CD4-positive, CD25-positive, alpha-beta regulatory T cell (primary cell): Measurements from ENCODE around the gene ARHGAP22. TPM values are rescaled to one million over a fixed set of nuclear protein-coding genes. Genes with fewer than 3 reads are reported as not detected.

Source experiments
- ATAC-seq, 2 donors: fragments of 150-1000 bp; cut with Tn5 transposase; one replicate each; pipeline ENCODE4 v1.10.0; 2021; ENCODE audit warnings: low read depth in 2 of 2, moderate number of reproducible peaks in 2 of 2, moderate library complexity in 1 of 2
- DNase-seq, 3 donors: peaks; one replicate each; pipeline versions ENCODE4 v3.0.0 to v3.0.0-alpha.2; 2012 to 2022; ENCODE audit warnings: mixed read lengths in 1 of 3
- H3K27ac ChIP-seq: one replicate; pipeline ENCODE4 v1.7.0; 2013; ENCODE audit warnings: mild to moderate bottlenecking, low read length; ENCODE audit not compliant: insufficient read depth, poor library complexity, severe bottlenecking
- H3K27me3 ChIP-seq: one replicate; pipeline ENCODE4 v1.7.0; 2013; ENCODE audit warnings: low read length; ENCODE audit not compliant: control insufficient read depth, insufficient read depth
- H3K36me3 ChIP-seq: one replicate; pipeline ENCODE4 v1.7.0; 2013; ENCODE audit warnings: mild to moderate bottlenecking, low read length, moderate library complexity; ENCODE audit not compliant: control insufficient read depth, insufficient read depth
- H3K4me1 ChIP-seq: 2 replicates; pipeline ENCODE4 v1.7.0; 2013; ENCODE audit warnings: mild to moderate bottlenecking, low read length; ENCODE audit not compliant: insufficient read depth, control insufficient read depth, poor library complexity, severe bottlenecking
- H3K4me3 ChIP-seq: one replicate; pipeline ENCODE4 v1.7.0; 2013; ENCODE audit warnings: low read depth, mild to moderate bottlenecking, low read length, moderate library complexity
- H3K9me3 ChIP-seq, 2 experiments: 1 replicate in 1 of 2; 2 replicates in 1 of 2; pipeline ENCODE4 v1.7.0; 2013; ENCODE audit warnings: low read length in 2 of 2, mild to moderate bottlenecking in 1 of 2, moderate library complexity in 1 of 2; ENCODE audit not compliant: control insufficient read depth in 2 of 2
- H3K27ac Mint-ChIP-seq, 3 donors: one replicate each; pipeline ENCODE4 v1.8.0; 2020 to 2022; ENCODE audit warnings: mild to moderate bottlenecking in 3 of 3, mixed read lengths in 3 of 3, moderate library complexity in 2 of 3
- H3K27me3 Mint-ChIP-seq: one replicate; pipeline ENCODE4 v1.8.0; 2022; ENCODE audit warnings: mild to moderate bottlenecking, mixed read lengths
- H3K36me3 Mint-ChIP-seq: one replicate; pipeline ENCODE4 v1.8.0; 2020; ENCODE audit warnings: mixed read lengths
- H3K4me1 Mint-ChIP-seq, 4 donors: one replicate each; pipeline ENCODE4 v1.8.0; 2020 to 2022; ENCODE audit warnings: mixed read lengths in 4 of 4, mild to moderate bottlenecking in 1 of 4
- H3K4me3 Mint-ChIP-seq, 4 donors: one replicate each; pipeline ENCODE4 v1.8.0; 2020 to 2022; ENCODE audit warnings: mild to moderate bottlenecking in 4 of 4, mixed read lengths in 4 of 4, moderate library complexity in 3 of 4
- H3K9me3 Mint-ChIP-seq, 7 donors: one replicate each; pipeline ENCODE4 v1.8.0; 2020 to 2022; ENCODE audit warnings: mixed read lengths in 7 of 7, mild to moderate bottlenecking in 3 of 7, moderate library complexity in 2 of 7
- polyA plus RNA-seq, 4 donors: library from polyadenylated mRNA; unstranded; fragments of 300-500 nt; fragmentation: Illumina TruSeq; gene quantifications; one replicate each; pipeline ENCODE4 v1.2.3, GENCODE V29; 2021
- total RNA-seq: library from RNA; stranded (reverse); gene quantifications from one replicate; pipeline ENCODE4 v1.2.3, GENCODE V29; 2022

The ARHGAP22 gene
- total and polyA plus RNA-seq, 5 donors from 2014 or later: 0.42 TPM; not detected in 4

GRCh38 chr10:48575901-48576300 lies 29.0 kb downstream of the ARHGAP22 start:
- Histone ChIP-seq H3K27ac (no peak overlapping the region), H3K27me3 (peaks cover 2% of the 10 kb centered on the region), H3K9me3 (no peaks in the 10 kb centered on the region), H3K4me1 (no peaks in the 10 kb centered on the region), H3K4me3 (no peak overlapping the region), H3K36me3 (no peaks in the 10 kb centered on the region)
- DNase-seq (no peak), ATAC-seq (no peak)
- H3K36me3 Mint-ChIP-seq: no peaks in the 10 kb centered on the region
- no peak overlapping the region for H3K4me3 Mint-ChIP-seq
- H3K9me3 Mint-ChIP-seq: peaks cover 0 to 2% (median 0%) of the 10 kb centered on the region in 7 donors
- no peaks in the 10 kb centered on the region for H3K4me1 Mint-ChIP-seq
- H3K27ac Mint-ChIP-seq: no peak overlapping the region
- peaks cover 17% of the 10 kb centered on the region for H3K27me3 Mint-ChIP-seq

DNA sequence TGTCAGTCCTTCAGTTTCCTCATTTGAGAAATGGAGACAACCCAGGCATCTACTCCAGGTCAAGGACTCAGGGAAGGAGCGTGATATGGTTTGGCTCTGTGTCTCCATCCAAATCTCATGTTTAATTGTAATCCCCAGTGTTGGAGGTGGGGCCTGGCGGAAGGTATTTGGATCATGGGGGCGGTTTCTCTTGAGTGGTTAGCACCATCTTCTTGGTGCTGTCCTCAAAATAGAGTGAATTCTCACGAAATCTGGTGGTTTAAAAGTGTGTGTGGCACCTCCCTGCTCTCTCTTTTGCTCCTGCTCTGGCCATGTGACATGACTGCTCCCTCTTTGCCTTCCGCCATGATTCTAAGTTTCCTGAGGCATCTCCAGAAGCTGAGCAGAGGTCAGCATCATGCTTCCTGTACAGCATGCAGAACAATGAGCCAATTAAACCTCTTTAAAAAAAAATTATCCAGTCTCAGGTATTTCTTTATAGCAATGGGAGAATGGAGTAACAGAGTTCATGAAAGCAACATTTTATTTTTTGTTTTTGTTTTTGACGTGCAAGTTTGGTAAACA lies 30.0 kb downstream of the ARHGAP22 start:
- Mint-ChIP-seq H3K4me3 (no peak overlapping the region), H3K27me3 (peaks cover 17% of the 10 kb centered on the region), H3K27ac (no peak overlapping the region), H3K36me3 (no peaks in the 10 kb centered on the region), H3K4me1 (no peaks in the 10 kb centered on the region), H3K9me3 (no peaks in the 10 kb centered on the region)
- H3K27me3 ChIP-seq: peaks cover 2% of the 10 kb centered on the region
- H3K4me1 ChIP-seq: no peaks in the 10 kb centered on the region
- H3K27ac ChIP-seq: no peak overlapping the region
- no peak for ATAC-seq
- DNase-seq: no peak
- no peaks in the 10 kb centered on the region for H3K9me3 ChIP-seq
- H3K36me3 ChIP-seq: no peaks in the 10 kb centered on the region
- no peak overlapping the region for H3K4me3 ChIP-seq

- no peaks in the 10 kb centered on the region for H3K36me3 ChIP-seq
- no peaks in the 10 kb centered on the region for H3K9me3 ChIP-seq
- no peak overlapping the region for H3K27ac Mint-ChIP-seq
- H3K4me1 Mint-ChIP-seq: no peaks in the 10 kb centered on the region
- H3K27me3 ChIP-seq: peaks cover under 1% of the 10 kb centered on the region
- no peak for ATAC-seq
- no peak overlapping the region for H3K27ac ChIP-seq
- H3K4me1 ChIP-seq: no peaks in the 10 kb centered on the region
- peaks cover 17% of the 10 kb centered on the region for H3K27me3 Mint-ChIP-seq
- H3K9me3 Mint-ChIP-seq: no peaks in the 10 kb centered on the region
- no peaks in the 10 kb centered on the region for H3K36me3 Mint-ChIP-seq
- DNase-seq: no peak
- no peak overlapping the region for H3K4me3 Mint-ChIP-seq
- H3K4me3 ChIP-seq: no peak overlapping the region
These were observed 30.5 kb downstream of the ARHGAP22 start for GRCh38 chr10:48574322-48574796.

DNA sequence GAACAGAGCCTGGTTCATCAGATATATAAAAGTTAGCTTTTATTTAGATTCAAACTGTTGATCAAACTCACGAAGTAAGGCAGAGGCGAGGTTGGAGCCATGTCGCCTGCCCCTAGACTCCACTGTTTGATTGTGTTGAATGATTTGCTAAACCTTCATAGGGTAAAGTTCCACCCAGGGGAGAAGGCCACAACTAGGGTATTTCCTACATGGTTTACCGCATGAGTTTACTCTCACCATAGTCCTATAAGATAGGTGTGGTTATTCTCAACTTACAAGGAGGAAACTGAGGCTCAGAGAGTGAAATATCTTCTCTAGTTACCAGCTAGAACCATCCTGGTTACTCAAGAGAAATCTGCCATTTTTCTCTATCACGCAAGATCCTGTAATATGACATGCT lies 31.8 kb downstream of the ARHGAP22 start:
- H3K27ac ChIP-seq: no peak overlapping the region
- ATAC-seq: no peak
- Mint-ChIP-seq H3K27me3 (peaks cover 17% of the 10 kb centered on the region), H3K27ac (no peak overlapping the region), H3K36me3 (no peaks in the 10 kb centered on the region), H3K4me3 (no peak overlapping the region), H3K9me3 (no peaks in the 10 kb centered on the region), H3K4me1 (no peaks in the 10 kb centered on the region)
- no peaks in the 10 kb centered on the region for H3K4me1 ChIP-seq
- H3K36me3 ChIP-seq: no peaks in the 10 kb centered on the region
- H3K4me3 ChIP-seq: no peak overlapping the region
- H3K9me3 ChIP-seq: no peaks in the 10 kb centered on the region
- DNase-seq: no peak
- no peaks in the 10 kb centered on the region for H3K27me3 ChIP-seq

- Histone ChIP-seq H3K27me3 (no peaks in the 10 kb centered on the region), H3K27ac (no peak overlapping the region), H3K9me3 (no peaks in the 10 kb centered on the region), H3K4me1 (no peaks in the 10 kb centered on the region), H3K4me3 (no peak overlapping the region), H3K36me3 (no peaks in the 10 kb centered on the region)
- no peak overlapping the region for H3K4me3 Mint-ChIP-seq
- DNase-seq: no peak
- no peak for ATAC-seq
- H3K9me3 Mint-ChIP-seq: no peaks in the 10 kb centered on the region
- H3K27me3 Mint-ChIP-seq: peaks cover 20% of the 10 kb centered on the region
- H3K4me1 Mint-ChIP-seq: no peaks in the 10 kb centered on the region
- H3K36me3 Mint-ChIP-seq: no peaks in the 10 kb centered on the region
- no peak overlapping the region for H3K27ac Mint-ChIP-seq
These were observed 32.5 kb downstream of the ARHGAP22 start for GRCh38 chr10:48572414-48572813.

DNA sequence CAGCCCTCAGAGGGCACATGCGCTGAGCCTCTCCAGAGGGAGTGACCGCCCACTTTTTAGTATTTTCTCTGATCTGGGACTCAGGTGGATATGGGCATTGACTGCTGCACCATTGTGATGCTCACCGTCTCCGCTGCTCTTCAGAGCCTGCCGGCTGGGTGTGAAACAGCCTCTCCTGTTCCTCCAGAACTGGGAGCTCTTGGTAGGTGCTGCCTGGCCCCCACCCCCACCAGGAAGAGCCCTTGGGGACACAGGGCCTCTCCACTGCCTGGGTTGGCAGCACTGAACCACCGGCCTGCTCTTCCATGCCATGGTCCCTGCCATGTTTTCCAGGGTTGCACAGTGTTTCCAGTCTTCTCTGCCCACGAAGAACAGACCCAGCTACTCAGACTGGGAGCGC lies 36.3 kb downstream of the ARHGAP22 start:
- H3K27ac ChIP-seq: no peak overlapping the region
- Mint-ChIP-seq H3K27me3 (peaks cover 5% of the 10 kb centered on the region), H3K36me3 (no peaks in the 10 kb centered on the region), H3K9me3 (no peaks in the 10 kb centered on the region), H3K4me1 (no peaks in the 10 kb centered on the region), H3K4me3 (no peak overlapping the region), H3K27ac (peak overlapping the region in 1 of 3 donors; percentile 56)
- H3K4me1 ChIP-seq: no peaks in the 10 kb centered on the region
- no peak for ATAC-seq
- no peaks in the 10 kb centered on the region for H3K36me3 ChIP-seq
- H3K4me3 ChIP-seq: no peak overlapping the region
- DNase-seq: no peak
- H3K9me3 ChIP-seq: no peaks in the 10 kb centered on the region
- no peaks in the 10 kb centered on the region for H3K27me3 ChIP-seq

- Histone ChIP-seq H3K27me3 (no peaks in the 10 kb centered on the region), H3K36me3 (no peaks in the 10 kb centered on the region), H3K4me1 (no peaks in the 10 kb centered on the region), H3K27ac (no peak overlapping the region), H3K4me3 (no peak overlapping the region), H3K9me3 (no peaks in the 10 kb centered on the region)
- Mint-ChIP-seq H3K4me1 (no peaks in the 10 kb centered on the region), H3K27ac (peak overlapping the region in 1 of 3 donors; percentile 56), H3K9me3 (no peaks in the 10 kb centered on the region), H3K27me3 (peaks cover 5% of the 10 kb centered on the region), H3K36me3 (no peaks in the 10 kb centered on the region), H3K4me3 (no peak overlapping the region)
- ATAC-seq (no peak), DNase-seq (no peak)
These were observed 36.7 kb downstream of the ARHGAP22 start for GRCh38 chr10:48568131-48568530.

DNA sequence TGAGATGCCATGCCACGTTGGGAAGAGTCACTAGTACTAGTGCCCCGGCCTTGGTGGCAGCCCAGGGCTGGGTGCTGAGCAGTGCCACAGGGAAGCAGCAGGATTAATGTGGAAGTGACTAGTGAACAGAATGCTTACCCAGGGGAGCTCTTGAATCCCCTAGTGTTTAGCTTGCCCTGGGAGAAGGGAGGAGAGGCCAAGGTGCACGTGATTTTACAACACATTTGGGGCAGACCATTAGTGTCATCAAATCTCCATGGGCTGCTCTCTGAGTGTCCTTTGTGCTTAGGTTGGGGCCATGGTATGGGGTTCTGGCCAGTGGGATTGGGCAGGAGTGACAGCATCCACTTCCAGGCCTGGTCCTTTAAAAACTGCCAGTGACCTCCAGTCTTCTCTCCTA lies 37.5 kb downstream of the ARHGAP22 start:
- H3K36me3 Mint-ChIP-seq: no peaks in the 10 kb centered on the region
- H3K27ac ChIP-seq: no peak overlapping the region
- H3K27me3 ChIP-seq: no peaks in the 10 kb centered on the region
- no peaks in the 10 kb centered on the region for H3K9me3 ChIP-seq
- H3K4me1 Mint-ChIP-seq: no peaks in the 10 kb centered on the region
- ATAC-seq: no peak
- peak overlapping the region in 1 of 3 donors; percentile 76 for H3K27ac Mint-ChIP-seq
- no peak overlapping the region for H3K4me3 ChIP-seq
- H3K4me3 Mint-ChIP-seq: no peak overlapping the region
- no peaks in the 10 kb centered on the region for H3K4me1 ChIP-seq
- H3K9me3 Mint-ChIP-seq: no peaks in the 10 kb centered on the region
- no peak for DNase-seq
- H3K27me3 Mint-ChIP-seq: peaks cover 5% of the 10 kb centered on the region
- no peaks in the 10 kb centered on the region for H3K36me3 ChIP-seq
